ENCODE measurements around the gene SHOX.

SHOX gene

DNA sequence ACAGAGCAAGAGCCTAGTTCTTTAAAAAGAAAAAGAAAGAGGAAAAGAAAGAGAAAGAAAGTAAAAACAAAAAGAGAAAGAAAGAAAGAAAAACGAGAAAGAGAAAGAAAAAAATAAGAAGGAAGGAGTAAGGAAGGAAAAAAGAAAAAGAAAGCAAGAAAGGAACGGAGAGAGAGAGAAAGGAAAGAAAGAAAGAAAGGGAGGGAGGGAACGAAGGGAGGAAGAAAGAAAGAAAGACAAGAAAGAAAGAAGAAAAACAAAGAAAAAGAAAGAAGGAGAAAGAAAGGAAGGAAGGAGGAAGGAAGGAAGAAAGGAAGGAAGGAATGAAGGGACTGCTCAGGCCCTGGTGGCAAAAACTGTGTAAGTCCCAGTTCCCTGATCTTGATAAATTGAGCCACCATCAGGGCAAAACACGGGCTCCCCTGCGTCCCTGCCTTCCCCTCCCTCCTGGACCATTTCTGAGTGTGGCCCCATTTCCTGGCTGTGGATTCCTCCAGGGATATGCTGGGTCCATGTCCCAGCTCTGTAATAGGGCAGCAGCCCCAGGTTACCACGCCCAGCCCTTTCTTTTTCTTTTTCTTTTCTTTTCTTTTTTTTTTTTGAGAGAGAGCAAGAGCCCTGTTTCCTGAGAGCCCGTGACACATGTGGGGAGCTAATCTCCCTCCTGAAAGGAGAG lies 44.8 kb downstream of the SHOX start:
- no peak for DNase-seq

DNA sequence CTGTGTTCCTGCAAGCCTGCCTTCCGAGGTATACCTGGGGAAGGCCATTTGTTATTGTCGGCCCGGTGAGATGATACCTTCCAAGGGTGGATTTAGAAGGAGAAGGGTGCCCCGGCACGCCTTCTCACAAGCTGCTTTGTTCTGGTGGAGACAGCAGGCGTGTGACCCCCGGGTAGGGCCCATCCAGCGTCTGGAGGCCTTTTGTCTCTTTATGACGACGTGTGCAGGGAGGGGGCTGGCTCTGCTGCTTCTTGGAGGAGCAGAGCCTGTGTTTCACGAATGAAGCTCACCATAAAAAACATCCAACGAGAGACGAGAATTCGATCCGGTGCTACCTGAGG lies 45.3 kb downstream of the SHOX start:
- DNase-seq = no peak

DNA sequence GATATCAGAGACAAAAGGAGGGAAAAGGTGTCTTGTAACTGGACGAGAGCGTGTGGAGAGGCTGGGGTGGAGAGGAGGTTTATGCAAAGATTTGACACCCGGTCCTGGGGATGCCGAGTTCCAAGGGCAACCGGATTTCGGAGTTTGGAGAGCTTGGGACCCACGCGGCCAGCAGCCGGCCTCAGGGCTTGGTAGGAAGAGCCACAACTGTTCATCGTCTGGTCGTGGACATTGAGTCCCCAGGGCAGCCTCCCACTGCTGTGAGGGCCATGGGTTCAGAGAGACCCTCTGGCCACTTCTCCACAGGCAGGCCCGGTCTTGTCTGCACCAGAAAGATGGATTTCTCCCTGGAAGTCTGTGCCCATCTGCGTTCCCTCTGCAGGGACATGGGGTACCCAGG lies 46.8 kb downstream of the SHOX start:
- DNase-seq = no peak

DNA sequence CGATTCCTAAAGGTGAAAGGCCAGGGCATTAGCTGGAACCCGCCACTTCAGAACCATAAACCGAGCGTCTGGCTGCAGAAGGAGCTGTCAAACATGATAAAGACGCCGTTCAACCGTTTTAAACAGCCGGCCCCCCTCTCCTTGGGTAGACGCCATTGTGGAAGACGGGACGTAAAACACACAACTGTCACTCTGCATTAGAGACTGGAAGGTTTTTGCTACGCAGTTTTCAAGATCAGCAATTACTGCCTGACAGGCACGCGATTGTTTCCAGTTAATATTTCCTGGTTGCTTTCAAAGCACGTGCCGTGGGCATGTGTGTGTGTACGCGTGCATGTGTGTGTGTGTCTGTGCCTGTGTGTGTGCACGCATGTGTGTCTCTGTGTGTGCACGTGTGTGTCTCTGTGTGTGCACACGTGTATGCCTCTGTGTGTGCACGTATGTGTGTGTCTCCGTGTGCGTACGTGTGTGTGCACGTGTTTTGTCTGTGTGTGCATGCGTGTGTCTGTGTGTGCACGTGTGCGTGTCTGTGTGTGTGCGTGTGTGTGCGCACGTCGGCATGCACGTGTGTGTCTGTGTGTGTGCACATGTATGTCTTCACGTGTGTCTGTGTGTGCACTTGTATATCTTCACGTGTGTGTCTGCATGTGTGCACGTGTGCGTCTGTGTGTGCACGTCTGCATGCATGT lies 48.8 kb downstream of the SHOX start:
- DNase-seq = no peak

DNA sequence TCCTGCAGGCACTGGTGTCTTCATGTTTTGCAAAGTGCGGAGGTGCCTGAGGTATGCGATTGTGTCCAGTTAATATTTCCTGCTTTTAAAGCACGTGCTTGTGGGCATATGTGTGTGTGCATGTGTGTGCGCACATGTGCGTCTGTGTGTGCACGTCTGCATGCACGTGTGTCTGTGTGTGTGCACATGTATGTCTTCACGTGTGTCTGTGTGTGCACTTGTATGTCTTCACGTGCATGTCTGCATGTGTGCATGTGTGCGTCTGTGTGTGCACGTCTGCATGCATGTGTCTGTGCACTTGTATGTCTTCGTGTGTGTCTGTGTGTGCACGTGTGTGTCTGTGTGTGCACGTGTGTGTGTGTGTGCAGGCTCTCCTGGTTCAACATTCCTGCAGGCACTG lies 49.5 kb downstream of the SHOX start:
- DNase-seq = no peak

DNA sequence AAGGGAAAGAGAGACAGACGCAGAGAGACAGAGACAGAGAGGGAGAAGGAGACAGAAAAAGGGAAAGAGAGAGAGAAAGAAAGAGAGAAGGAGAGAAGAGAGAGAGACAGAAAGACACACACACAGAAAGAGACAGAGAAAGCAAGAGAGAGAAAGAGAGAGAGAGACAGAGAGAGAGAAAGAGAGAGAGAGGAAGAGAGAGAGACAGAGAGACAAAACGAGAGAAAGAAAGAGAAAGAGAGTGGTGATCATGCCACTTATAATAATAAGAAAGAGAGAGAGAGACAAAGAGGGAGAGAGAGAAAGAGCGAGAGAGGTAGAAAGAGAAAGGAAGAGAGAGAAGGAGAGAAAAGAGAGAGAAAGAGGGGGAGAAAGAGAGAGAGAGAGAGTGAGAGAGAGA lies 51.4 kb downstream of the SHOX start:
- no peak for DNase-seq

DNA sequence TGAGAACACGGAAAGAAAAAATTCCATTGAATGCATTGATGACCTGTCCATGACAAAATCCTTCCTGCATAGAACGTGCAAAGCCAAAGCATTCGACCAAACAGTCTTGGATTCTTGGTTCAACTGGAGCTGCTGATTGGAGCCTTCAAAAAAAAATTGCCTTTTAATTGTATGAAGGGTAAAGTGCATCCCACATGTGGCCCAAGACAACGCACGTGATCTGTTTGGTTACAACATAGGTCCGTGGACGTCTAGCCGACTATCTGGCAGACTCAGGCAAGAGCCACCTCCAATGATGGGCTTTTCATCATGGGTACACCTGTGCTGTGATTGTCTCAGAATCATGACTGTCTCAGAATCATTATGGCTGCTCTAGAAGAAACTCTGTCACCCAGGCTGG lies 52.3 kb downstream of the SHOX start:
- DNase-seq = no peak

DNA sequence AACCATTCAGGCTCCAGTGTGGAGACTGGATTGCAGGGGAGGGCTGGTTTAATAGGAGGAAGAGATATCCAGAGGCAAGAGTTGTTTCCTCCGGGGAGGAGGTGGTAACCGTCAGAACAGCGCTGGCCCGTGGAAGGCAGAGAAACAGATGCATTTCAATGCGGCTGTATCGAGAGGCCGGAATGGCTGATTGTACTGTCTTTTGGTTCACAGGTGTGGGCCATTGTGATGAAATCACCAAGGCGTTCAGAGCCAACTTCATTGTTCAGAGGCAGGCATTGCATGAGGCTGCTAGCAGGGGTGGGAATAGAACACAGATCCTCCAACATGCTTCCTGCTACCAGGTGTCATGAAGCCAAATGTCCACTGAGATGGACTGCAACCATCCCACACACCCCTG lies 53.0 kb downstream of the SHOX start:
- DNase-seq = no peak

DNA sequence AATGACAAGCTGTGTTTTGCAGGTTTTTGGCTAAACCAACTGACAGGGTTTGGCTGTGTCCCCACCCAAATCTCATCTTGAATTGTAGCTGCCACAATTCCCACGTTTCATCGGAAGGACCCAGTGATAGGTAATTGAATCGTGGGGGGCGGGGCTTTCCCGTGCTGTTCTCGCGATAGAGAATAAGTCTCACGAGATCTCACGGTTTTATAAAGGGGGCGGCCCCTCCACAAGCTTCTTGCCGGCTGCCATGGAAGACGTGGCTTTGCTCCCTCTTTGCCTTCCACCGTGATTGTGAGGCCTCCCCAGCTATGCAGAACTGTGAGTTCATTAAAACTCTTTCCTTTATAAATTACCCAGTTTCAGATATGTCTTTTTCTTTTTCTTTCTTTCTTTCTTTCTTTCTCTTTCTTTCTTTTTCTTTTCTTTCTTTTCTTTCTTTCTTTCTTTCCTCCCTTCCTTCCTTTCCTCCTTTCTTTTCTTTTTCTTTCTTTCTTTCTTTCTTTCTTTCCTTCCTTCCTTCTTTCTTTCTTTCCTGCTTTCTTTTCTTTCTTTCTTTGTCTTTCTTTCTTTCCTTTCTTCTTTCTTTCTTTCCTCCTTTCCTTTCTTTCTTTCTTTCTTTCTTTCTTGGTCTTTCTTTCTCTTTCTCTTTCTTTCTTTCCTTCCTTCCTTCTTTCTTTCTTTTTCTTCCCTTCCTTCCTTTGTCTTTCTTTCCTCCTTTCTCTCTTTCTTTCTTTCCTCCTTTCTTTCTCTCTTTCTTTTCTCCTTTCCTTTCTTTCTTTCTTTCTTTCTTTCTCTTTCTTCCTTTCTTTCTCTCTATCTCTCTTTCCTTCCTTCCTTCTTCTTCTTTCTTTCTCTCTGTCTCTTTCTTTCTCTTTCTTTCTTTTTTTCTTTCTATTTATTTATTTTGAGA lies 54.8 kb downstream of the SHOX start:
- DNase-seq = no peak

DNA sequence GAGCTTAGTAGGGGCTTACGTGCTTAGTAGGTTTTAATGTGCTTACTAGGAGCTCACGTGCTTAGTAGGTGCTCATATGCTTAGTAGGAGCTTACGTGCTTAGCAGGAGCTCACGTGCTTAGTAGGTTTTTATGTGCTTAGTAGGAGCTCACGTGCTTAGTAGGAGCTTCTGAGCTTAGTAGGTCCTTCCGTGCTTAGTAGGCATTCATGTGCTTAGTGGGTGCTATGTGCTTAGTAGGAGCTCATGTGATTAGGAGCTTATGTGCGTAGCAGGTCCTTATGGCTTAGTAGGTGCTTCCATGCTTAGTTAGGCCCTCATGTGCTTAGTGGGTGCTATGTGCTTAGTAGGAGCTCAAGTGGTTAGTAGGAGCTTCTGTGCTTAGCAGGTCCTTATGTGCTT lies 59.4 kb downstream of the SHOX start:
- DNase-seq = no peak

DNA sequence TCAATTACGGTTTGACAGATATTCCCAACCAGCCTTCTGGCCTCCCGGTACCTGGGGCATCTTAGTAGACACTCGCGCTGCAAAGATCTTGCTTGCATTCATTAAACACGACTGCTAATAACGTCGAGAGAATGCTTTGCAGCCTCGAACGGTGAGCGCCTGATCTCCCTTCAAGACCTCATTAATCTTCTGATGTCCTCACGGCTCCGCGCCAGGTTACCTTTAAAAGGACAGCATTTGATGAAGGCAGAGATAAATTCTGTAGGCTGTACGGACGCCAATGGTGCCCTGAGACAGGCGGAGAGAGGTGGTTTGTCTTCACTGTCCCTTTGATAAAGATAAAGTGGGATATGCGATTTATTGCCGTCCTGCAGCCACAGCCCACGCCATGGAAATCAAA lies 64.2 kb downstream of the SHOX start:
- DNase-seq = no peak

DNA sequence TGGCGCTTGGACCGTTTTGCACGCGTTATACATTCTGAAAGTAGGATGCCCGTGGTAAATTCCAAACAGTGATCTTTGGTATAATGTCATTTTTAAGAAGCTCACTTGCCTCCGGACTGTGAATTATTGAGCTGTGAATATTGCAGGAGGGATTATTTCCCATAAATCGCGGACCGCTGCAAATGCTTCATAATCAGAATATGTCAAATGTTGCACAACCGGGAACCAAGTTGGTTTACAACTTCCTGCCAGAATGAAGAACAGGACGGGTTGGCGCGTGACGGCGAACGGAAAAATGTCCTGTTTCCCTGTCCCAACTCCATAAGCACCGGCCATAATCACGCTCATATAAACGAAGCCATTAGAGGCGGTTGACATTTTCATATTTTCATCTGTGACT lies 67.6 kb downstream of the SHOX start:
- no peak for DNase-seq

DNA sequence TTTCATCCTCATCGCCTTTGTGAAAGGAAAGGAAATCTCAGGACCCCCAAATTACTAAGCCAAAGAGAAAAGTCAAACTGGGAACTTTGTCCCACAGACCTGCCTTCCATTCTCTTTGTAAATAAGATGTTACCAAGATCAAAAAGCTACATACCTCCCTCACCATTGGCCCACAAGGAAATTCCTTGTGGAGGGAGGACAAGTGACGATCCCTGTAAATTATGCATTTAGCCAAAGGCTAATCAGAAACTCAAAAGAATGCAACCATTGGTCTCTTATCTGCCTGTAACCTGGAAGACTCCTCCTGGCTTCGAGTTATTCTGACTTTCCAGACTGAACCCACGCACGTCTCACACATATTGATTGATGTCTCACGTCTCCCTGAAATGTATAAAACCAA lies 70.3 kb downstream of the SHOX start:
- no peak for DNase-seq

DNA sequence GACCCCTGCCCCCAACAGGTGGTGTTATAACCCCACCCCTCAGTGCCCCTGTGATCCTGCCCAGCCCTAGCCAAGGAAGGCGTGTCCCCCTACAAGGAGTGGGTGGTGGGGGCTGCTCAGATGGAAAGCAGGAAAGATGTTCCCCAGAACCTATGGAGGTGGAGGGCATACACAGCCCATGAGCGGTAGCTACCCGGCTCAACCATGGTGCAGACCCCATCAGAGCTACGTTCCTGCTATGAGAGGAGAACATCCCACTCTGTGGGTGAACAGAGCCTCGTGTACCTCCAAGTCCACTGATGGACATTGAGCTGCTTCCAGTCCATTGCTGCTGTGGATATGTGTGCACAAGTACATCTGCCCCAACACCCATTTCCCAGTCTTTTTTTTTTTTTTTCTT lies 71.1 kb downstream of the SHOX start:
- DNase-seq = no peak

DNA sequence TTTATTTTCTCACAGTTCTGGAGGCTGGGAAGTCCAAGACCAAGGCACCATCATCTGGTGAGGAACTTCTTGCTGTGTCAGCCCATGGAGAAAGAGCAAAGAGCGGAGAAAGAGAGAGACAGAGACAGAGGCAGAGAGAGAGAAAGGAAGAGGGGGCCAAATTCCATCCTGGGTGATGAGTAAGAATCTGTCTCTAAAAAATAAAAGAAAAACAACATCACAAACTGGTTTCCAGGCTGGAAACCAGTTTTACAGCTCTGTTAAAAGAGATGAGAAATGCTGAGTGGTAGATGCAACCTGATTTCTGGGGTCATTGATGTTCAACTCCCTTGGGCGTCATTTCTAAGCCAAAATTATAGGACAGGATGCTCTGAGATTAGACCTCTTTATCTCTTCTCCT lies 72.9 kb downstream of the SHOX start:
- DNase-seq = no peak

DNA sequence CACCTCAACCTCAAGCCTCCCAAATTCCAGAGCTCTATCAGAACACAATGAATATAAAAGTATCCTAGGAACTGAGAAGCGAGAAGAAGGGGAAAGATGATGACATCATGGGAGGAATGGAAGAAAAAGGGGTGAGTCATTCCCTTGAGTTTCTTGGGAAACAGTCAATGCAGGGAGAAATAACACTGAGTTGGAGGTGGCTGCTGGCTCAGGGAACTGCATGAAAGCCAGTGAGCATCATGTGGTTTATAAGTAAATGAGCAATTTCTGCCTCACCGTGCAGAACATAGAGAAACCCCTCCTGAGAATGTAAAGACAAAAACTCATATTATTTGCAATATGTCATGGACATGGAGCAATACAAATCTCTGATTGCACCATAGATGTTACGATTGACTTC lies 73.3 kb downstream of the SHOX start:
- no peak for DNase-seq
